Prostate gland (tissue), 2 donors: Measurements from ENCODE around the gene DDAH1.

Experiments
- CTCF ChIP-seq, 4 experiments: fragments of 200-600 bp in 2 of 4; fragments of 450-650 bp in 2 of 4; sonication (generic) in 2 of 4; IDR thresholded peaks; 1 replicate in 3 of 4; 2 replicates in 1 of 4; pipeline ENCODE4 v1.5.1; 2016 to 2019; ENCODE audit warnings: antibody characterized with exemption in 4 of 4, mild to moderate bottlenecking in 2 of 4, moderate library complexity in 2 of 4
- POLR2A ChIP-seq: fragments of 450-650 bp; IDR thresholded peaks from one replicate; pipeline ENCODE4 v1.6.1; 2016; ENCODE audit warnings: antibody characterized with exemption, mild to moderate bottlenecking
- POLR2AphosphoS5 ChIP-seq: sonication (generic); formaldehyde crosslinking; IDR thresholded peaks from one replicate; pipeline ENCODE4 v1.6.1; 2017; ENCODE audit warnings: antibody characterized with exemption

DNA sequence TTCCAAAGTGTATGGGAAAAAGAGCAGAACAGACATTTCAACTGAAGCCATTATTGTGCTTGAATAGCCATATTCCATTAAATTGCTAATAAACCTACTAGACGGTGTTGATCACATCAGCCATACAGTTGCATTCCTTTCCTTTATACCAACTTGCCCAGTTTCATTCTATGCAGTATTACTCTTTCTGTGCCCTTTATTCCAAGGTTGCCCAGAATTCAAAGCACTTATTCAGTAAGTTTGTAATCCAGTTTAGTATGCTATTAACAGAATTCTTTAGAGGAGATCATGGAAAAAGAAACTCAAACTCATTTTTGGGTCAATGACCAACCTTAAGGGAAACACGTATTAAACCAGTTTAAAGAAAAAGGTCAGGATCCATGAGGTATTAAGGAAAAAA, 89.5 kb downstream of the DDAH1 start:
- no peak for TF ChIP-seq POLR2AphosphoS5
- no peak for TF ChIP-seq CTCF (IDR thresholded peaks at IDR 0.05)
- TF ChIP-seq POLR2A = no peak
